ENCODE data around the gene NAGS. TPM values are rescaled to one million over a fixed set of nuclear protein-coding genes. Genes with fewer than 3 reads are reported as not detected.
A peak's percentile ranks its signal among the peaks of the same experiment; 100 is the strongest.
"Not testable (repeated sequence)": the region's sequence is repeated elsewhere in the genome, so short reads cannot be mapped to it uniquely, and the experiment has no call there.

The NAGS gene
- total RNA-seq, result 1 to 10 TPM; 5.2 to 7.0 TPM
- polyA plus RNA-seq (ENCODE audit: insufficient read length in 6 of 6), result 1 to 10 TPM; 2.4 to 4.1 (median 3.2) TPM
- long read RNA-seq, donor 1, partial matches to known transcripts, result 0 of 1 reads
- long read RNA-seq, donor 1, other reads (novel, unspliced or antisense), result 0 of 1 reads
- long read RNA-seq, donor 2, partial matches to known transcripts, result 0 of 1 reads
- long read RNA-seq, donor 2, other reads (novel, unspliced or antisense), result 0 of 1 reads
- long read RNA-seq, donor 3, result 0 reads
- long read RNA-seq, donor 4, partial matches to known transcripts, result 2 of 4 reads
- long read RNA-seq, donor 4, other reads (novel, unspliced or antisense), result 2 of 4 reads
- long read RNA-seq, donor 5, partial matches to known transcripts, result 5 of 5 reads
- long read RNA-seq, donor 5, other reads (novel, unspliced or antisense), result 0 of 5 reads
- long read RNA-seq, donor 6, result 0 reads
- long read RNA-seq, donor 7, result 0 reads
- long read RNA-seq, donor 8, result 0 reads
- long read RNA-seq, donor 9, result 0 reads
- long read RNA-seq, donor 10, result 0 reads
- long read RNA-seq, donor 11, result 0 reads
- long read RNA-seq, donor 12, partial matches to known transcripts, result 0 of 2 reads
- long read RNA-seq, donor 12, other reads (novel, unspliced or antisense), result 0 of 2 reads

- Histone ChIP-seq H3K4me1 (peaks cover 26 to 40% of the 10 kb centered on the region in 2 donors), H3K36me3 (no peaks in the 10 kb centered on the region), H3K9me3 (no peaks in the 10 kb centered on the region), H3K4me3 (peak within 1 kb of the TSS; percentile 32 to 67), H3K27me3 (peaks cover 22 to 57% of the 10 kb centered on the region in 2 donors), H3K27ac (peak within 1 kb of the TSS in 1 of 2 donors; percentile 62)
- peak; percentile 19 for ATAC-seq
- DNase-seq, result peak in 2 of 4 donors; percentile 66 to 85
- intact Hi-C loops (cut with DNase I), result no loop called here
- TF ChIP-seq, protein P1, sequence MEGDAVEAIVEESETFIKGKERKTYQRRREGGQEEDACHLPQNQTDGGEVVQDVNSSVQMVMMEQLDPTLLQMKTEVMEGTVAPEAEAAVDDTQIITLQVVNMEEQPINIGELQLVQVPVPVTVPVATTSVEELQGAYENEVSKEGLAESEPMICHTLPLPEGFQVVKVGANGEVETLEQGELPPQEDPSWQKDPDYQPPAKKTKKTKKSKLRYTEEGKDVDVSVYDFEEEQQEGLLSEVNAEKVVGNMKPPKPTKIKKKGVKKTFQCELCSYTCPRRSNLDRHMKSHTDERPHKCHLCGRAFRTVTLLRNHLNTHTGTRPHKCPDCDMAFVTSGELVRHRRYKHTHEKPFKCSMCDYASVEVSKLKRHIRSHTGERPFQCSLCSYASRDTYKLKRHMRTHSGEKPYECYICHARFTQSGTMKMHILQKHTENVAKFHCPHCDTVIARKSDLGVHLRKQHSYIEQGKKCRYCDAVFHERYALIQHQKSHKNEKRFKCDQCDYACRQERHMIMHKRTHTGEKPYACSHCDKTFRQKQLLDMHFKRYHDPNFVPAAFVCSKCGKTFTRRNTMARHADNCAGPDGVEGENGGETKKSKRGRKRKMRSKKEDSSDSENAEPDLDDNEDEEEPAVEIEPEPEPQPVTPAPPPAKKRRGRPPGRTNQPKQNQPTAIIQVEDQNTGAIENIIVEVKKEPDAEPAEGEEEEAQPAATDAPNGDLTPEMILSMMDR (IDR thresholded peaks at IDR 0.05), result no peak
Observed at GRCh38 chr17:44004077-44004760, at the start of gene NAGS. Gene NAGS (plus strand): TSS chr17:44004622. CDS start chr17:44004664, 42 bp downstream.

DNA sequence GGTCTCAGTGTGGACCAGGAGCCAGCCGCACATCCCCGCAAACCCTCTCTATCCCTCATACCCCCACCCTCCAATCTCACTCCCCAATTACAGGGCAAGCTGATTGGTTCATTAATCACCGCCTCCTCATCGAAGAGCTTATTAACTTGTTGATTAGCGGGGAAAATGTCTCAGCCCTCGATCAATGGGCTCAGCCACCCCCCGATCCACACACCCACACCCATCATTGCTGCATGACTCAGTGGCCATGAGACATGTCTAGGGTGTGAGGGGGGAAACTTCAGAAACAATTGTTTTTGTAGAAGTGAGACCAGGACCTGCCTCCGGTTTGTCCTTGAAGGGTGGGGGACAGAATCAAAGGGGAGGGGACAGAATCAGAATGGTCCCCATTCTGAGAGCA is 48.2 kb upstream of the NAGS start:
- Histone ChIP-seq H3K36me3 (no peaks in the 10 kb centered on the region), H3K9me3 (no peaks in the 10 kb centered on the region), H3K27me3 (peaks cover 26 to 51% of the 10 kb centered on the region in 2 donors), H3K27ac (no peak overlapping the region), H3K4me1 (peaks cover 9 to 10% of the 10 kb centered on the region in 2 donors), H3K4me3 (no peak overlapping the region)
- no peak for ATAC-seq
- intact Hi-C loops (cut with DNase I), result no loop called here
- peak in 1 of 4 donors; percentile 3 for DNase-seq
- TF ChIP-seq, protein P1 (IDR thresholded peaks at IDR 0.05), result no peak

DNA sequence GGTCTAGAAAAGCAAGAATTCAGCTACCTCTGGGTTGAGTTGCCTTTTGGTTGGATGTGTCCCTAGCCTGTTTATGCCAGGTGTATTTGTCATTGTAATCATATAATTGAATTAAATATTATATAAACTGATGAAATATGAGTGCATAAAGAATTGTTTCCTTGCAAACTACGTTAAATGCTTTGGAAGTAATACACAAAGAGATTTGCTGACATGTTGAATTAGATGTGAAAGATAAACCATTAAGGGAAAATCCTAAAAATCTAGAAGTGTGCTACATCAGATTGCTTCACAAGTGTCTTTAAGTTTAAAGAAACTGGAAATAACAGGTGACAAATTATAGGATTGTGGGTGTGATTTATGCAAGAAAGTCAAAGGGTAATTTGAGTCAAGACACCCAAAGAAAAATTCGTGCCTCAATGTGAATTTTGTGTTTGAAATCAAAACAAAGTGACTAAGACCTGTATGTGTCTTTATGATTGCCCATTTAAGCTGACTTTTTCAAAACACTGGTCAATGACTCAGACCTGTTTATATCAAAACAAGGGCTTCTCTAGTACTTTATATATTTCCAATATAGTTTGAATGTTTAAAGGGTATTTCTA is 45.6 kb upstream of the NAGS start:
- H3K36me3 ChIP-seq, result no peaks in the 10 kb centered on the region
- DNase-seq, result no peak
- TF ChIP-seq, protein P1 (IDR thresholded peaks at IDR 0.05), result no peak
- H3K4me3 ChIP-seq, result no peak overlapping the region
- H3K27ac ChIP-seq, result no peak overlapping the region
- intact Hi-C loops (cut with DNase I), result no loop called here
- H3K4me1 ChIP-seq, result no peaks in the 10 kb centered on the region
- ATAC-seq, result no peak
- H3K9me3 ChIP-seq, result no peaks in the 10 kb centered on the region
- peaks cover 0 to 43% of the 10 kb centered on the region in 2 donors for H3K27me3 ChIP-seq

GRCh38 chr17:43961292-43961691 is 43.1 kb upstream of the NAGS start:
- H3K36me3 ChIP-seq; DNase-seq; ATAC-seq; H3K9me3 ChIP-seq; intact Hi-C loops (cut with DNase I); H3K27ac ChIP-seq; H3K4me1 ChIP-seq; H3K4me3 ChIP-seq: not testable (repeated sequence)
- peaks cover 0 to 27% of the 10 kb centered on the region in 2 donors for H3K27me3 ChIP-seq

- DNase-seq (no peak), ATAC-seq (no peak)
- Histone ChIP-seq H3K27me3 (peaks cover 0 to 27% of the 10 kb centered on the region in 2 donors), H3K36me3 (no peaks in the 10 kb centered on the region), H3K4me3 (no peak overlapping the region), H3K27ac (no peak overlapping the region), H3K4me1 (no peaks in the 10 kb centered on the region), H3K9me3 (no peaks in the 10 kb centered on the region)
- TF ChIP-seq, protein P1 (IDR thresholded peaks at IDR 0.05), result no peak
- intact Hi-C loops (cut with DNase I), result no loop called here
Observed at GRCh38 chr17:43961954-43962353, 42.5 kb upstream of the NAGS start.
